ENCODE measurements around the gene VIPR2. TPM values are rescaled to one million over a fixed set of nuclear protein-coding genes. Genes with fewer than 3 reads are reported as not detected.

The VIPR2 gene
- total RNA-seq, 4 donors from 2014 or later = 1.8 to 3.7 (median 2.7) TPM

GRCh38 chr7:159192013-159192412 is 47.3 kb upstream of the VIPR2 start:
- Histone ChIP-seq H3K36me3 (no peaks in the 10 kb centered on the region), H3K27ac (no peak overlapping the region), H3K4me3 (no peak overlapping the region), H3K4me1 (peaks cover 0 to 8% (median 2%) of the 10 kb centered on the region in 4 donors), H3K27me3 (no peaks in the 10 kb centered on the region), H3K9me3 (peaks cover 0 to 3% of the 10 kb centered on the region in 2 donors)
- 55 to 75% methylated on average over 2 to 3 of the region's 3 CpGs for WGBS, 2 donors (ENCODE audit: low coverage in 1 of 2)
- intact Hi-C loops (cut with DNase I; ENCODE audit: low total_unique reads) (no loop called here), in situ Hi-C loops (cut with MboI; ENCODE audit: low pct_ligation_motif_present in 1 of 4, low pct_unique_long_range_greater_than_20kb in 1 of 4, low sequenced_read_pairs in 3 of 4) (no loop called here)
- no peak for DNase-seq
- no peak for TF ChIP-seq EP300 (IDR thresholded peaks at IDR 0.05; ENCODE audit: low read depth)
- no peak for TF ChIP-seq CTCF (IDR thresholded peaks at IDR 0.05)
- no peak for TF ChIP-seq POLR2AphosphoS5 (IDR thresholded peaks at IDR 0.05)
- no peak for TF ChIP-seq POLR2A (IDR thresholded peaks at IDR 0.05)

GRCh38 chr7:159191236-159191635 is 46.6 kb upstream of the VIPR2 start:
- intact Hi-C loops (cut with DNase I; ENCODE audit: low total_unique reads) (no loop called here), in situ Hi-C loops (cut with MboI; ENCODE audit: low pct_ligation_motif_present in 1 of 4, low pct_unique_long_range_greater_than_20kb in 1 of 4, low sequenced_read_pairs in 3 of 4) (no loop called here)
- Histone ChIP-seq H3K4me3 (no peak overlapping the region), H3K27ac (no peak overlapping the region), H3K27me3 (no peaks in the 10 kb centered on the region), H3K36me3 (no peaks in the 10 kb centered on the region), H3K9me3 (peaks cover 0 to 4% of the 10 kb centered on the region in 2 donors), H3K4me1 (peaks cover 0 to 3% (median 1%) of the 10 kb centered on the region in 4 donors)
- DNase-seq = no peak
- WGBS, 2 donors (ENCODE audit: low coverage in 1 of 2) = 78% methylated on average over 11 of the region's 11 CpGs; no CpG with 5 or more reads in 1 of the 2 donors
- no peak for TF ChIP-seq POLR2A (IDR thresholded peaks at IDR 0.05)
- TF ChIP-seq CTCF (IDR thresholded peaks at IDR 0.05) = no peak
- TF ChIP-seq EP300 (IDR thresholded peaks at IDR 0.05; ENCODE audit: low read depth) = no peak
- TF ChIP-seq POLR2AphosphoS5 (IDR thresholded peaks at IDR 0.05) = no peak

- H3K4me1 ChIP-seq = no peaks in the 10 kb centered on the region
- H3K4me3 ChIP-seq = no peak overlapping the region
- H3K27me3 ChIP-seq = peaks cover 4% of the 10 kb centered on the region
- DNase-seq = no peak
- TF ChIP-seq EP300 (IDR thresholded peaks at IDR 0.05; ENCODE audit: low read depth) (no peak), POLR2A (IDR thresholded peaks at IDR 0.05) (no peak), POLR2AphosphoS5 (IDR thresholded peaks at IDR 0.05) (no peak), CTCF (IDR thresholded peaks at IDR 0.05) (no peak)
- H3K36me3 ChIP-seq = no peaks in the 10 kb centered on the region
- intact Hi-C loops (cut with DNase I; ENCODE audit: low total_unique reads) (no loop called here), in situ Hi-C loops (cut with MboI; ENCODE audit: low pct_ligation_motif_present in 1 of 4, low pct_unique_long_range_greater_than_20kb in 1 of 4, low sequenced_read_pairs in 3 of 4) (no loop called here)
- no peak overlapping the region for H3K27ac ChIP-seq
- H3K9me3 ChIP-seq = peaks cover 0 to 4% of the 10 kb centered on the region in 2 donors
Observed at GRCh38 chr7:159188011-159188410, 43.3 kb upstream of the VIPR2 start.

GRCh38 chr7:159179241-159179640 is 34.6 kb upstream of the VIPR2 start:
- DNase-seq = no peak
- 80% methylated on average over 6 of the region's 6 CpGs; no CpG with 5 or more reads in 1 of the 2 donors for WGBS, 2 donors (ENCODE audit: low coverage in 1 of 2)
- no peaks in the 10 kb centered on the region for H3K36me3 ChIP-seq
- intact Hi-C loops (cut with DNase I; ENCODE audit: low total_unique reads) = no loop called here
- no peaks in the 10 kb centered on the region for H3K9me3 ChIP-seq
- H3K27ac ChIP-seq = no peak overlapping the region
- in situ Hi-C loops (cut with MboI; ENCODE audit: low pct_ligation_motif_present in 1 of 4, low pct_unique_long_range_greater_than_20kb in 1 of 4, low sequenced_read_pairs in 3 of 4) = no loop called here
- no peaks in the 10 kb centered on the region for H3K27me3 ChIP-seq
- no peak overlapping the region for H3K4me3 ChIP-seq
- TF ChIP-seq EP300 (IDR thresholded peaks at IDR 0.05; ENCODE audit: low read depth) (no peak), CTCF (IDR thresholded peaks at IDR 0.05) (no peak), POLR2A (IDR thresholded peaks at IDR 0.05) (no peak), POLR2AphosphoS5 (IDR thresholded peaks at IDR 0.05) (no peak)
- peaks cover 0 to 2% (median 0%) of the 10 kb centered on the region in 4 donors for H3K4me1 ChIP-seq
